AG04450 (cell line): ENCODE data around the gene CHD3. TPM values are rescaled to one million over a fixed set of nuclear protein-coding genes. Genes with fewer than 3 reads are reported as not detected.

Experiments
- CTCF ChIA-PET: fragments of 300-600, 350-600 bp; formaldehyde crosslinking; extraction: SDS; loops from one replicate; lab custom pipeline; 2022; ENCODE audit warnings: antibody characterized with exemption, inconsistent platforms; lab: Charles Lee
- POLR2A ChIA-PET: fragments of 350-600 bp; formaldehyde crosslinking; extraction: SDS; loops from one replicate; lab custom pipeline; 2021; ENCODE audit warnings: antibody characterized with exemption, inconsistent platforms; lab: Yijun Ruan, JAX
- DNase-seq: peaks from one replicate; pipeline ENCODE4 v3.0.0-alpha.2; 2011; ENCODE audit warnings: low read depth, low spot score
- H3K27ac ChIP-seq: one replicate; pipeline ENCODE4 v1.5.1; 2012; ENCODE audit warnings: low read depth, low read length, control low read depth
- H3K27me3 ChIP-seq: one replicate; pipeline ENCODE4 v1.6.0; 2012; ENCODE audit warnings: low read length; ENCODE audit not compliant: control insufficient read depth, insufficient read depth
- H3K4me3 ChIP-seq: 2 replicates; pipeline ENCODE4 v1.5.1; 2011; ENCODE audit warnings: mild to moderate bottlenecking, low read depth, low read length, control low read depth
- H3K9me3 ChIP-seq: 2 replicates; pipeline ENCODE4 v1.5.1; 2012; ENCODE audit warnings: low read length; ENCODE audit not compliant: control insufficient read depth, insufficient read depth
- polyA plus RNA-seq: library from polyadenylated mRNA; depleted of rRNA; stranded (reverse); fragments of >200 nt; gene quantifications from 2 replicates; pipeline ENCODE4 v1.2.3, GENCODE V29; 2011
- TF ChIP-seq, protein P1 (sequence below): IDR thresholded peaks from 2 replicates; pipeline ENCODE4 v1.5.1; 2011; ENCODE audit warnings: low read depth, low read length, control low read depth, inconsistent platforms

Gene CHD3
- polyA plus RNA-seq, 1 experiment = 50.0 TPM

DNA sequence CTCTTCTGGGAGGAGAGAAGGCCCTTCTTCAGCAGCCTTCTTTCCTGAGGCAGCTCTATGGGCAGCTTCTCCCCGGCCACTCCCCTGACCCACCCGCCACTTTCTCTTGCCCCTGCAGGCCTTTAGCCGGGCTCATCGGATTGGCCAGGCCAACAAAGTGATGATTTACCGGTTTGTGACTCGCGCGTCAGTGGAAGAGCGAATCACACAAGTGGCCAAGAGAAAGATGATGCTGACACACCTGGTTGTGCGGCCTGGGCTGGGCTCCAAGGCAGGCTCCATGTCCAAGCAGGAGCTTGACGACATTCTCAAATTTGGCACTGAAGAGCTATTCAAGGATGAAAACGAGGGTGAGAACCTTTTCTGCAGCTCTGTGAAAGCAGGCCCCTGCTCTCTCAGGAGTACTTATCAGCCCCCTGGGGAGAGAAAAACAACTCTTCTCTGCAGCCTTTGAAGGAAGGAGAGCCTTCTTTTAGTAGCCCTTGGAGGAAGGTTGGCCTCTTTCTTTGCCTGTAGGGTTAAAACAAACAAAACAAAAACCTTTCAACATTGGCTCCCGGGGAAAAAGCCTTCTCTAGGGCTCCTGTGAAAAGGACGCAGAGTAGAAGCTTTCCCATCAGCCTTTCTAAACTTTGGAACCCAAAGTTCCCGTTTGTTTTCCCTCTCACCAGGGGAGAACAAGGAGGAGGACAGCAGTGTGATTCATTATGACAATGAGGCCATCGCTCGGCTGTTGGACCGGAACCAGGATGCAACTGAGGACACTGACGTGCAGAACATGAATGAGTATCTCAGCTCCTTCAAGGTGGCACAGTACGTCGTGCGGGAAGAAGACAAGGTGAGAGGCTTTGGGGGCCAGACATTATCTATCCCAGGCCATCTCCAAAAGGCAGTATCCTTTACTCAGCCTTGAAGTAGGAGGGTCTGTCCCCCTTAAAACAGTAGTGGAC is 14.8 kb downstream of the CHD3 start:
- ChIA-PET CTCF (interaction anchor here (0.7 kb wide), 1 partner anchor 86 kb away, joined by 3 read pairs; no protein-coding TSS in a partner anchor), POLR2A (no interaction called here)
- no peak overlapping the region for H3K27ac ChIP-seq
- TF ChIP-seq, protein P1, sequence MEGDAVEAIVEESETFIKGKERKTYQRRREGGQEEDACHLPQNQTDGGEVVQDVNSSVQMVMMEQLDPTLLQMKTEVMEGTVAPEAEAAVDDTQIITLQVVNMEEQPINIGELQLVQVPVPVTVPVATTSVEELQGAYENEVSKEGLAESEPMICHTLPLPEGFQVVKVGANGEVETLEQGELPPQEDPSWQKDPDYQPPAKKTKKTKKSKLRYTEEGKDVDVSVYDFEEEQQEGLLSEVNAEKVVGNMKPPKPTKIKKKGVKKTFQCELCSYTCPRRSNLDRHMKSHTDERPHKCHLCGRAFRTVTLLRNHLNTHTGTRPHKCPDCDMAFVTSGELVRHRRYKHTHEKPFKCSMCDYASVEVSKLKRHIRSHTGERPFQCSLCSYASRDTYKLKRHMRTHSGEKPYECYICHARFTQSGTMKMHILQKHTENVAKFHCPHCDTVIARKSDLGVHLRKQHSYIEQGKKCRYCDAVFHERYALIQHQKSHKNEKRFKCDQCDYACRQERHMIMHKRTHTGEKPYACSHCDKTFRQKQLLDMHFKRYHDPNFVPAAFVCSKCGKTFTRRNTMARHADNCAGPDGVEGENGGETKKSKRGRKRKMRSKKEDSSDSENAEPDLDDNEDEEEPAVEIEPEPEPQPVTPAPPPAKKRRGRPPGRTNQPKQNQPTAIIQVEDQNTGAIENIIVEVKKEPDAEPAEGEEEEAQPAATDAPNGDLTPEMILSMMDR = no peak
- H3K9me3 ChIP-seq = no peaks in the 10 kb centered on the region
- no peak for DNase-seq
- H3K4me3 ChIP-seq = no peak overlapping the region
- H3K27me3 ChIP-seq = no peaks in the 10 kb centered on the region

DNA sequence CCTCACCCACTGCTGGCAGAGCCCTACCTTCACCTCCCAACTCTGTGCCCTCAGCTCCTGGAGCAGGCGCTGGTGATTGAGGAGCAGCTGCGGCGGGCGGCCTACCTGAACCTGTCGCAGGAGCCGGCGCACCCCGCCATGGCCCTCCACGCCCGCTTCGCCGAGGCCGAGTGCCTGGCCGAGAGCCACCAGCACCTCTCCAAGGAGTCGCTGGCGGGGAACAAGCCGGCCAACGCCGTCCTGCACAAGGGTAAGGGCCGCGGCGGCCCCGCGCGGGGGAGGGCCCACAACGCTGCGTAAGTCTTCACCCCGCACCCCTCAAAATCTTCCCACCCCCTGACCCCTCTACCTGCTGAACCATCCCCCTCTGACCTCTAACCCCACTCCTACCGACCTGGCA is 20.5 kb downstream of the CHD3 start:
- Histone ChIP-seq H3K27me3 (no peaks in the 10 kb centered on the region), H3K9me3 (no peaks in the 10 kb centered on the region), H3K27ac (no peak overlapping the region), H3K4me3 (no peak overlapping the region)
- CTCF ChIA-PET = interaction anchor here (0.6 kb wide), 1 partner anchor 47 kb away, joined by 5 read pairs; no protein-coding TSS in a partner anchor
- no peak for DNase-seq
- TF ChIP-seq, protein P1 = no peak
- POLR2A ChIA-PET = no interaction called here

DNA sequence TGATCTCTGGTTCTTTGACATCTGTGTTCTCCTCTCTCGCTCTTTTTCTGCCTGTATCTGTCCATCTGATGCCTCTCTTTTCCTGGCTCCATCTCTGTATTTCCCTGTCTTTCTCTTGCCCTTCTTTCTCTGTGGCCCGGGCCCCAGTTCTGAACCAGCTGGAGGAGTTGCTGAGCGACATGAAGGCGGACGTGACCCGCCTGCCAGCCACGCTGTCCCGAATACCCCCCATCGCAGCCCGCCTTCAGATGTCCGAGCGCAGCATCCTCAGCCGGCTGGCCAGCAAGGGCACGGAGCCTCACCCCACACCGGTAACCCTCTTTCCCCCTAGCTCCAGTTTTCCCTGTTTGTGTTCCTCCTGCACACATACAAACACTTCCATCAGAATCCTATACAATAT is 21.7 kb downstream of the CHD3 start:
- H3K27me3 ChIP-seq = no peaks in the 10 kb centered on the region
- TF ChIP-seq, protein P1 = no peak
- no peak overlapping the region for H3K27ac ChIP-seq
- no peak for DNase-seq
- H3K4me3 ChIP-seq = no peak overlapping the region
- no peaks in the 10 kb centered on the region for H3K9me3 ChIP-seq
- POLR2A ChIA-PET = interaction anchor here (0.6 kb wide), 1 partner anchor 507 kb away, joined by 3 read pairs; the partner anchor contains the start of gene TMEM256
- CTCF ChIA-PET = interaction anchor here (0.9 to 4.2 kb wide), 3 partner anchors 77 to 131 kb away, joined by 3 to 38 read pairs (median 8); no protein-coding TSS in a partner anchor

DNA sequence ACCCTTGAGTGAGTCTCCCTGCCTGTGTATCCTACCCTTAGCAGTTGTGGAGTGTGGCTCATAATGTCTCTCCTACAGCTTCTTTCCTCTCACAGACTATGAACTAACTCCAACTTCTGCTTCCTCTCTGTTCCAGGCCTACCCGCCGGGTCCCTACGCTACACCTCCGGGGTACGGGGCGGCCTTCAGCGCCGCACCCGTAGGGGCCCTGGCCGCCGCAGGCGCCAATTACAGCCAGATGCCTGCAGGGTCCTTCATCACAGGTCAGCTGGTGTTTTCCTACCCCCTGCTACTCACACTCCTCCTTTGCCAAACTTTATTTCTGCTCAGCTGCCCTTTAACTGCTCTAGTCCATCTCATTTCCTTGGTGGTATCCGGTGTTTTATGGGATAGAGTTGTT is 22.1 kb downstream of the CHD3 start:
- ChIA-PET CTCF (interaction anchor here (0.9 to 4.2 kb wide), 3 partner anchors 76 to 130 kb away, joined by 3 to 38 read pairs (median 8); no protein-coding TSS in a partner anchor), POLR2A (interaction anchor here (0.6 kb wide), 1 partner anchor 507 kb away, joined by 3 read pairs; the partner anchor contains the start of gene TMEM256)
- H3K4me3 ChIP-seq = no peak overlapping the region
- no peak overlapping the region for H3K27ac ChIP-seq
- no peaks in the 10 kb centered on the region for H3K27me3 ChIP-seq
- TF ChIP-seq, protein P1 = no peak
- no peak for DNase-seq
- H3K9me3 ChIP-seq = no peaks in the 10 kb centered on the region
